Choroid plexus epithelial cell (primary cell): ENCODE data around the gene ARF1.

Experiments
- DNase-seq: peaks from one replicate; pipeline ENCODE4 v3.0.0-alpha.2; 2010; ENCODE audit warnings: low read depth
- H3K4me3 ChIP-seq: 2 replicates; pipeline ENCODE4 v1.5.1; 2011; ENCODE audit warnings: low read depth, mild to moderate bottlenecking, control low read depth, low read length, moderate library complexity
- TF ChIP-seq, protein P1 (sequence below): conservative IDR thresholded peaks from 2 replicates; pipeline ENCODE4 v1.5.1; 2011; ENCODE audit warnings: low read depth, mild to moderate bottlenecking, control low read depth, inconsistent platforms, low read length, moderate library complexity

Gene ARF1

DNA sequence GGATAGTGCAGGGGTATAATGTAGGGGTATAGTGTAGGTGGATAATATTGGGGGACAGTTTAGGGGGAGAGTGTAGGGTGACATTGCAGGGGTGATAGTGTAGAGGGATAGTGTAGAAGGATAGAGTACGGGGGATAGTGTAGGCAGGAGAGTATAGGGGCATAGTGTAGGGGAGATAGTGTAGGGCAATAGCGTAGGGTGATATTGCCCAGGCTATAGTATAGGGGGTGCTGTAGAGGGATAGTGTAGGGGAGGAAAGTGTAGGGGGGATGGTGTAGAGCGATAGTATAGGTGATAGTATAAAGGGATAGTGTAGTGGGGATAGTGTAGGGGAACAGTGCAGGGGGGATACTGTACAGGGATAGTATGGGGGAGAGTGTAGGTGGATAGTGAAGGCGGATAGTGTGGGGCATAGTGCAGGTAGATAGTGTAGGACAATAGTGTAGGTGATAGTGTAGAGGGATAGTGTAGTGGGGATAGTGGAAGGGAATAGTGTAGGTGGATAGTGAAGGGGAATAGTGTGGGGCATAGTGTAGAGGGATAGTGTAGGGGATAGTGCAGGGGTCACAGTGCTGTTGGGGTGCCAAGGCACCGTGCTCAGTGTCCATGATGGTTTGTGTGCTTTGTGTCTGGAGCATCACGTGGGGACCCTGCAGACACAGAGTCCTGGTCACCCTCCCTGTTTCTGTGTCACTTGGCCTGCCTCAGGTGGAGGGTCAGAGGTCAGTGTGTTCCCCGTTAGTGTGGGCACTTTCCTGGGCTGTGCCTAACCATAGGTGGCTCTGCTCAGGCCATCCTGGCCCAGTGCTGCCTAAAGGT, 10.5 kb upstream of the ARF1 start:
- DNase-seq: no peak
- TF ChIP-seq, protein P1, sequence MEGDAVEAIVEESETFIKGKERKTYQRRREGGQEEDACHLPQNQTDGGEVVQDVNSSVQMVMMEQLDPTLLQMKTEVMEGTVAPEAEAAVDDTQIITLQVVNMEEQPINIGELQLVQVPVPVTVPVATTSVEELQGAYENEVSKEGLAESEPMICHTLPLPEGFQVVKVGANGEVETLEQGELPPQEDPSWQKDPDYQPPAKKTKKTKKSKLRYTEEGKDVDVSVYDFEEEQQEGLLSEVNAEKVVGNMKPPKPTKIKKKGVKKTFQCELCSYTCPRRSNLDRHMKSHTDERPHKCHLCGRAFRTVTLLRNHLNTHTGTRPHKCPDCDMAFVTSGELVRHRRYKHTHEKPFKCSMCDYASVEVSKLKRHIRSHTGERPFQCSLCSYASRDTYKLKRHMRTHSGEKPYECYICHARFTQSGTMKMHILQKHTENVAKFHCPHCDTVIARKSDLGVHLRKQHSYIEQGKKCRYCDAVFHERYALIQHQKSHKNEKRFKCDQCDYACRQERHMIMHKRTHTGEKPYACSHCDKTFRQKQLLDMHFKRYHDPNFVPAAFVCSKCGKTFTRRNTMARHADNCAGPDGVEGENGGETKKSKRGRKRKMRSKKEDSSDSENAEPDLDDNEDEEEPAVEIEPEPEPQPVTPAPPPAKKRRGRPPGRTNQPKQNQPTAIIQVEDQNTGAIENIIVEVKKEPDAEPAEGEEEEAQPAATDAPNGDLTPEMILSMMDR: no peak
- no peak overlapping the region for H3K4me3 ChIP-seq

DNA sequence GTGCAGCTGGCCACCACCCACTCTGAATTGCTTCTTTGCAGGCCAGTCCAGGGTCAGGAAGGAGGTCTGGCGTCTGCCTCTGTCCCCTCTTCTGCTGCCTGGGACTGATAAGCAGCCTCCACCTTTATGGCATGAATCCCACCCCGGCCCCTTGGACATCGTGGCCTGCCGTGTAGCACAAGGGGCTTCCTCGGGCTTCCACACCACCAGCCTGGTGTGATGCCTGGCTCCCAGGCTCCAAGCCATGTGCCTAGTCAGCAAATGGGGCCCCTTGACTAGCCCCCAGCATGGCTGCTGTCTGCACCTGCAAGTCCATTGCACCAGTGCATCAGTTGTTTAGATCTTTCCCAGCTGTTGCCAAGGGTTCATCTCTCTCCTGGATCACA, 9.9 kb upstream of the ARF1 start:
- DNase-seq: no peak
- TF ChIP-seq, protein P1: no peak
- no peak overlapping the region for H3K4me3 ChIP-seq

DNA sequence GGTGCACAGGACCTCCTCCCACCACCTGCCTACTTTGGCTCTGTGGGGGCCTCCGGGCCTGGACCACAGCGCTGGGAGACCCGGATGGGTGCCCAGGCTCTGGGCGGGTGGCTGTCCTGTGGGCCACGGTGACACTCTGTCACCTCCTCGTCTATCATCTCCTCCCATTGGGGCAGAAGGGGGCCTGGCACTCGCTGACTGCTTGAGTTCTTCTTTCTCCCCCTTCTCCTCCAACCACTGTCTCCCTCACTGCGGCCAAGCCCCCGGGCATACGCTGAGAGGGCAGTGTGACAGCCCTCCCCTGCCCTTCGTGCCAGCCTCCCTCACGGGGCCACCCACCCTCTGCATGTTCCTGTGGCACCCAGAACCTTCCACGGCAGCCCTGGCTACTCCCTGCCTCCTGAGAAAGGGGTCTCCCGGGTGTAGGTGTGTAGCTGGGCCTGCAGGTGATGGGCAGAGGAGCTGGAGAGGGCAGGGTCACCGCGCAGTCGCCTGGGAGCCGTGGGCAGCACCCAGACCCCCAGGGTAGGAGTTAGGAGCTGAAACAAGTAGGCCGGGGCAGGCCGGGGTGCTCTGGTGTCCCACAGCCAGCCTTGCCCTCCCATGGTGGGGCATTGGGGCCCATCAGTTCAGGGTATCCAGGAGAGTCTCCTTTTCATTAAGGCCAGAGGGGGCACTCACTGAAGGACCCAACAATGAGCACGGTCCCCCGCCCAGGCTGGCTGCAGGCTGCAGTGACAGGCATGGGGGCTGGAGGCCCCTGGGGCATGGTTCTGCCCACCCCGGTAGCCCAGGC, 9.2 kb upstream of the ARF1 start:
- TF ChIP-seq, protein P1: no peak
- H3K4me3 ChIP-seq: no peak overlapping the region
- DNase-seq: no peak

DNA sequence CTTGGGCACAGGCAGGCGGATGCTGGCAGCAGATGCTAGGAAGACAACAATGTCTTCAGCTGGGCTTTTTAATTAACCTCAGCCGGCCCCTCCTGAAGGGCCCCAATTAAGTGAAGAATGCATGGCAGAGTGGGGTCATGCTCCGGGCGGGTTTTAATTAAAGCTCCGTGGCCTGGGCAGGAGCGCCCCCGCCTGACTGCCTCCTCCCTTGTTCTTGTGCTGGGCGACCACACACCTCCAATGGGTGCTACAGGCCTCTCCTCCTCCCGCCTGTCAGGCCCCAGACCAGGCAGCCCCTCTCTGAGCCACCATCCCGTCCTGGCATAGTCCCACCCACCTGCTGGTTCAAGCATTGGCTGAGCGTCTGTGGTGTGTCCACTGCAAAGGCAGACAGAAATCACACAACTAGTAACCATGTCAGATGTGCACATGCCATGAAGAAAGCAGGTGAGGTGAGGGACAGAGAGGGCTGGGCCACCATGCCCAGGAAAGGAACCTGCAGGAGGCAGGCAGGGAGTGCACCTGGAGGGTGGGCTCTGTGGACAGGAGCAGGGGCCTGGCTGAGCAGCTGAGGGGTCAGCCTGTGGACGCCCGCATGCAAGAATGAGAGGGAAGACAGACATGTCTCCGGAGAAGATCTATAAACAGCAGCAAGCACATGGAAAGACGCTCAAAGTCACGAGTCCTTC, 8.5 kb upstream of the ARF1 start:
- DNase-seq: no peak
- H3K4me3 ChIP-seq: no peak overlapping the region
- TF ChIP-seq, protein P1: peak; percentile 40

DNA sequence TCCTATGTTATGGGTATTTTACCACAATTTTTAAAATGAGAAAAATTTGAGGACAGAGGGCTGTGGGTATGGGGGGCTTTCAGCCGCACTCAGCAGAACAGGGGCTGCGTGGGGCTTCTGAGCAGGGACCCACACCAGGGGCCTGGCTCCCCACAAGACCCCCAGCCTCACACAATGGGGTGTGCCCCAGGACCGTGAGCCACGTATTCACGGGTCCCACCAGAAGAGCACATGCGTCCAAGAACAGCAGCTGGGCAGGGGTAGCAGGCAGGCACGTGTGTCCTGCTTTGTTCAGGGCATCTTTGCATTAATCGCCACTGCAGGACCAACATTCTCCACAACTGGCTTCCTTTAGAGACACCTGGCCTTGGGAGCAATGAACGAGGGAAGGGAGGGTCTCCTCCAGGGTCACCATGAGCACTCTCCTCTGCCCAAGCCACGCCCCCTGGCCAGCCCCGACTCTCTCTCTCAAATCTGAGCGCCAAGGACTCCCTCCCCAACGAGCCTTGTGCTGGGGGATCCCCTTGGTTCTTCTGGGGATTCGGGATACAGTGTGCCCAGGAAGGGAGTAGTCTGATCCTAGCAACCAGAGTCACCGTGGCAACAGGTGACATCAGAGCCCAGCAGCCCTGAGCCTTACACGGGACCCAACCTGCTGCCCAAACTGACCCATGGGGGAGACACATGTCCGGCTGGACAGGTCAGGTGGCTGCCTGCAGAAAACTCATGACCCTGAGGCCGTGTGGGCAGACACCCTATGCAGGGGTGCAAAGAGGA, 7.4 kb upstream of the ARF1 start:
- no peak overlapping the region for H3K4me3 ChIP-seq
- TF ChIP-seq, protein P1: no peak
- DNase-seq: no peak

DNA sequence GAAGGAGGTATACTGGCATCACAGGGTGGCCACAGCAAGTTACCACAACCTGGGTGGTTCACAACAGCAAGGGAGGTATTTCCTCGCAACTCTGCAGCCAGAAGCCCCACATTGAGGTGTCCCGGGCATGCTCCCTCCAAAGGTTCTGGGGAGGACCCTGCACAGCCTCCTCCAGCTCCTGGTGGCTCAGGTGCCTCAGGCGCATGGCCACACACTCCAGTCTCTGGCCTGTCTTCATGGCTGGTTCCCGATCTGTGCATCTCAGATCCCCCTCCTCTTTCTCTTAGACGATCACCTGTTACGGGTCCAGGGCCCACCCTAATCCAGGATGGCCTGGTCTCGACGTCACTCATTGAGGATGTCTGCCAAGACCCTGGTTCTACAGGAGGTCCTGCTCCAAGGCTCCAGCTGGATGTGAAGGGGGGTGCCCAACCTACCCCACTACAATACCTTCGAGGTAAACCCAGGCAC, 6.7 kb upstream of the ARF1 start:
- no peak for DNase-seq
- H3K4me3 ChIP-seq: no peak overlapping the region
- TF ChIP-seq, protein P1: no peak
